ENCODE measurements around the gene CARD9.

The CARD9 gene

DNA sequence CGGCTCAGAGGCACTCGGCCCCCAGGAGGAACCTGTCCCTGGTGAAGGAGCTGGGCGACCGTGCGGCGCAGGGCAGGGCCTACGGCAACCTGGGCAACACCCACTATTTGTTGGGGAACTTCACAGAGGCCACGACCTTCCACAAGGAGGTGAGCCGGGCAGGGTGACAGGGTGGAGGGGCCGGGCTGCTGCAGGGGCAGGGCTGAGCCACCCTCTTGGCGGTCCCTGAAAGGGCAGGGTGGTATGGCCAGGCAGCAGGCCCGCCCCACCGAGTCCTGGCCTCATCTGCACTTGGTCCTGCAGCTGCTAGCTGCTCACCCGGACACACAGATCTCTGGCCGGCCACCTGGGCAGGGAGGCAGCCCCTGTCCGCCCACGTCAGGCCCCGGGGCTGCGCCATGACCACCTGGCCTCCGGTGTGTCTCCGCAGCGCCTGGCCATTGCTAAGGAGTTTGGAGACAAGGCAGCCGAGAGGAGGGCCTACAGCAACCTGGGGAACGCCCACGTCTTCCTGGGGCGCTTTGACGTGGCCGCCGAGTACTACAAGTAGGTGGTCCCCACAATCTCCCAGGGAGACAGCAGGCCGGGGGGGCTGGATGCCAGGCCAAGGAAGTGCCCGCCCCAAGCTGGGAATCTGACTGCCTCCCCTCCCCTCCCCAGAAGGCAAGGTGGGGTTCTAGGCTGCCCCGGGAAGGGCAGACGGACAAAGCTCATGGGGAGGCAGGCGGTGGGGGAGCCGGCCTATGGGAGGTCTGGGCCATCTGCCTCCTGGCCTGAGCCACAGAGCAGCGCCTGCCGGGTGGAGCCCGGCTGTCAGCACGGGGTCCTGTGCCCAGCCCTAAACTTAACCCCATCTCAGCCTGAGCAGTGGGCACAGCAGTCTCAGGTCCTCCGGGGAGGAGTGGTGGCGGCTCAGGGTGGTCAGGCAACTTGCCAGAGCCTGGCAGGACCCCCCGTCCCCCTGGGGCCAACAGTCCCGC, 35.8 kb downstream of the CARD9 start:
- DNase-seq (ENCODE audit: insufficient read length, low spot score) (no peak), FAIRE-seq (no peak)

DNA sequence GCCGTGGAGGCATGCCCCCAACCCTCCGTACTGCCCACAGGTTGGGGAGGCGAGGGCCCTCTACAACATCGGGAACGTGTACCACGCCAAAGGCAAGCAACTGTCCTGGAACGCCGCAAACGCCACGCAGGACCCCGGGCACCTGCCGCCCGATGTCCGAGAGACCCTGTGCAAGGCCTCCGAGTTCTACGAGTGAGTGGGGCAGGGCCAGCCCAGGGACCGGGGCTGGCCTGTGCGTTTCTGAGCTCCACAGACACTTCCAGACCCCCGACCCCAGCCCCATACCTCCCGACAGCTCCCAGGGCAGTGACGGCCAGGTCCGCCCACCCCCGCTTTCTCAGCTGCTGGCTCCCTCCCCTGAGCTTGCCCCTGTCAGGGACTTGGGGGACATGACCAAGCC, 36.6 kb downstream of the CARD9 start:
- DNase-seq (ENCODE audit: insufficient read length, low spot score) (no peak), FAIRE-seq (no peak)

GRCh38 chr9:136336156-136336870, 37.2 kb downstream of the CARD9 start:
- FAIRE-seq (no peak), DNase-seq (ENCODE audit: insufficient read length, low spot score) (no peak)

GRCh38 chr9:136335296-136336155, 37.9 kb downstream of the CARD9 start:
- DNase-seq (ENCODE audit: insufficient read length, low spot score) (no peak), FAIRE-seq (no peak)

GRCh38 chr9:136334541-136334940, 38.9 kb downstream of the CARD9 start:
- DNase-seq (ENCODE audit: insufficient read length, low spot score), result no peak
- no peak for FAIRE-seq

- FAIRE-seq (no peak), DNase-seq (ENCODE audit: insufficient read length, low spot score) (no peak)
Measured at GRCh38 chr9:136333486-136333885, 40.0 kb downstream of the CARD9 start.

DNA sequence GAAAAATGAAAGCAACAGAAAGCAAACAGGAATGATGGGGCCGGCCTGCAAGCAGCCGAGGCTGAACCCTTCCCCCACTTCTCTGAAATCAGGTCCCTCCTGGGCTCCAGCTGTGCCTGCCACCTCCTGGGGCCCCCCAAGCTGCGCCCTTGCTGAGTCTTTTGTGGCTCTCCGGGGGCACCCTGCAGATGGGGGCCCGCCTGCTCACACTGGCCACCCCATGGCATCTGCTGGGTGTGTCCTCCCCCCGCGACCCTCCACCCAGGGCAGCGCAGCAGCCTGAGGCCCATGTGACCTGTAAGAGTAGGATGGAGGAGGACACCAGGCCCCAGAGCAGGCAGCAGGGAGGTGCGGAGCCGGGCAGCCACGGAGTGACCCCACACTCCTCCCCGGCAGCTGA, 40.4 kb downstream of the CARD9 start:
- DNase-seq (ENCODE audit: insufficient read length, low spot score) (no peak), FAIRE-seq (no peak)

- no peak for FAIRE-seq
- no peak for DNase-seq (ENCODE audit: insufficient read length, low spot score)
Measured at GRCh38 chr9:136332482-136332983, 40.9 kb downstream of the CARD9 start.

DNA sequence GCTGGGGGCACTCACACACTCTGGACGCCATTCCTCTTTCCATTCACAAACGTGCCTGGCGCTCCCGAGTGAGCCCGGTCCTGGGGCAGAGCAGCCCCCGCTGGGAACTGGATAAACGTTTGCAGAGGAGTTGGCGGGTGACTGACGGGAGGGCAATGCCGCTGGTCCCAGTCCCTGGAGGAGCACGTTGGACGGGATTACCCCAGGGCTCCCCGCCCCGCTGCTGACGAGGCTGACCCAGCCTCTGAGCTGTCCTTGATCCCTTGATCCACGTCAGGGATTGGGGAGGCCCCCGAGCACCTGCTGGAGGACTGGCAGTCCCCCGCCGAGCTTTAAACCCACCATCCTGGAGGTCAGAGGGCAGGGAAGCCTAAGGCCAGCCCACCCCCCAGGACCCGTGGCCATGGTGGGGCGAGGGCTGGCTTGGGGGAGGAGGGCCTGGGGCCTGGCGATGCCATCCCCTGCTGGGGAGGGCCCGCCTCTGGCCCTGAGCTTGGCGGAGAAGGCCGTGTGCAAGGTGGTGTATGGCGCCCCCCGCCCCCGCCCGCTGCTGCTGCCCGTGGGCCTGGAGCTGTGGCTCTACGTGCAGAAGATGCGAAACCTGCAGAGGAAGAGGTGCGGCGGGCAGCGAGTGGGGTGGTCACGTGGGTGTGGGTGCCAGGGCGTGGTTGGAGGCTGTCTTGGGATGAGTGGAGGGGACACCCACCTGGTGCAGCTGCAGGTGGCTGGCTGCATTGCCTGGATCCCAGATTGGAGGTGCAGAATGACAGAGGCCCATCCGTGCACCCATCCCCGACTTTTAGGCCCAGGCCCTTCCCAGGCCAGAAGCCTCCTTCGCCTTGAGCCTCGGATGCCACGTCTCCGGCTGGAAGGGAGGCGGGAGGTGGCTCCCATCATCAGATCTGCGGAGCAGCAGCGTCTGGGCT, 41.6 kb downstream of the CARD9 start:
- DNase-seq (ENCODE audit: insufficient read length, low spot score), result no peak
- no peak for FAIRE-seq

GRCh38 chr9:136331030-136331429, 42.4 kb downstream of the CARD9 start:
- FAIRE-seq (no peak), DNase-seq (ENCODE audit: insufficient read length, low spot score) (no peak)

DNA sequence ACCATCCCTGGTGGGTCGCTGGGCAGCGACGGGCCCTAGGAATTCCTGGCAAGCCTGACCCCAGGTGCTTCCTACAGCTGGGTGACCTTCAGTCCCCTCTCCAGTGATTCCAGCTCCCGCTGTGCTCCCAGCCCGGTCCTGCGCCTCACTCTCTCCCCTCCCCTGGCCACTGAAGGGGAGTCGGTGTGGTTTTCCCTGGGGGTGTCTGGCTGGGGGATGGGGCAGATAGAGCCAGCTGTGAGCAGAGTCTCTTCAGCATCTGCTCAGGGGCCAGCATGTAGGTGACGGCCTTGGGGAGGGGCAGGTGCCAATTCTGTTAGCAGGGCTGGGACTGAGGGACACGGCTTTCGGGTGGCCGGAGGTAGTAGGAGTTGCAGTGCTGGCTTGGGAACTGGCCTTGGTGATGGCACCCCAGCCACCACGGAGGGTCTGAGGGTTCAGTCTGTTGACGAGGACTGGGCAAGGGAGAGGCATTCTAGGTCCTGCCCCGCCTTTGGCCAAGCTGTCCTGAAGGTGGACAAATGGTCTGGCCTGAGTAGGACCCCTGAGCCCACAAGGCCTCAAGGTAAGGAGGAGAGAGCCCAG, 43.0 kb downstream of the CARD9 start:
- FAIRE-seq (no peak), DNase-seq (ENCODE audit: insufficient read length, low spot score) (no peak)

DNA sequence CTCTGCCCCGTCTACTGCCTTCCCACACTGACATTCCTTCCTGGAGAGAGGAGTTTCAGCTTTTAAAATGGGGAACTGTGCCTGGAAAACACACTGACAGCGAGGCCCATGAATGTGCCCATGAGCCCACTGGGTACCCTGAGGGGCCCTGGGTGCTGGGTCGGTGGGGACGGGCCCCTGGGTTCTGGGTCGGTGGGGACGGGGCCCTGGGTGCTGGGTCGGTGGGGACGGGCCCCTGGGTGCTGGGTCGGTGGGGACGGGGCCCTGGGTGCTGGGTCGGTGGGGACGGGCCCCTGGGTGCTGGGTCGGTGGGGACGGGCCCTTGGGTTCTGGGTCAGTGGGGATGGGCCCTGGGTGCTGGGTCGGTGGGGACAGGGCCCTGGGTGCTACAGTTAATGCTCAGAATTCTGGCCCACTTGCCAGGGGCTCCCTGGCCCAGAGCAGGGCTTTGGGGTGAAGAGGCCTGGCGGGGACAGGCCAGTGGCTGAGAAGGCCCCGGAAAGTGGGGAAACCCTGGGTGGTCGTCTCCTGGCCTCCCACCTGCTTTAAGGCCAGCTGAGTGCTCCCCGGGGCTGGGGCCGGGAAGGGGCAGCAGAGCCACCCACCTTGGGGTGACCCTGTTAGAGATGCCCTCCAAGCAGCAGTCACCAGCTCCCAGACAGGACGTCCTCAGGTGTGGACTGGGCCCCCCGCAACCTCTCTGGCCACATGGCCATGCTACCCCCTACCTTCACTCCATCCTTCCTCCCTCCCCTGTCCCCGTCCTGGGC, 43.6 kb downstream of the CARD9 start:
- DNase-seq (ENCODE audit: insufficient read length, low spot score) (no peak), FAIRE-seq (no peak)

GRCh38 chr9:136329211-136329627, 44.2 kb downstream of the CARD9 start:
- no peak for DNase-seq (ENCODE audit: insufficient read length, low spot score)
- FAIRE-seq, result no peak

DNA sequence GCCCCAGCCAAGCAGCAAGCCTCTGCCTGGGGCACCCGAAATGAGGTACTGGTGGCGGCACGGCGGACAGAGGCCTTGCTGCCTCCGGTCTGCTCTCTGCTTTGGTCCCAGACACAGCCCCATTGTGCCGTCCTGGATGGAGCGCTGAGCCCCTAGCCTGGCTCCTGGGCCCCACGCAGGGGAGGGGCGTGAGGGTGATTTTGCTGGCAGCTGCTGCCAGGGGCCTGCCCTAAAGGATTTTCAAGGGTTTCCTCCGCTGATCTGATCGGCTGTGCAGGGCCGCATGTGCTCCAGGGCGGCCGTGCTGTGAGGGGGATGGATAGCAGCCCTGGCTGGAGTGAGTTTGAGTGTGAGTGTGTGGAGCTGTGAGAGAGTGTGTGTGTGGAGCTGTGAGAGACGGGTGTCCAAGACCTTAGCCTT, 44.8 kb downstream of the CARD9 start:
- DNase-seq (ENCODE audit: insufficient read length, low spot score) (no peak), FAIRE-seq (no peak)

- no peak for DNase-seq (ENCODE audit: insufficient read length, low spot score)
- FAIRE-seq, result no peak
Measured at GRCh38 chr9:136328011-136328621, 45.4 kb downstream of the CARD9 start.

DNA sequence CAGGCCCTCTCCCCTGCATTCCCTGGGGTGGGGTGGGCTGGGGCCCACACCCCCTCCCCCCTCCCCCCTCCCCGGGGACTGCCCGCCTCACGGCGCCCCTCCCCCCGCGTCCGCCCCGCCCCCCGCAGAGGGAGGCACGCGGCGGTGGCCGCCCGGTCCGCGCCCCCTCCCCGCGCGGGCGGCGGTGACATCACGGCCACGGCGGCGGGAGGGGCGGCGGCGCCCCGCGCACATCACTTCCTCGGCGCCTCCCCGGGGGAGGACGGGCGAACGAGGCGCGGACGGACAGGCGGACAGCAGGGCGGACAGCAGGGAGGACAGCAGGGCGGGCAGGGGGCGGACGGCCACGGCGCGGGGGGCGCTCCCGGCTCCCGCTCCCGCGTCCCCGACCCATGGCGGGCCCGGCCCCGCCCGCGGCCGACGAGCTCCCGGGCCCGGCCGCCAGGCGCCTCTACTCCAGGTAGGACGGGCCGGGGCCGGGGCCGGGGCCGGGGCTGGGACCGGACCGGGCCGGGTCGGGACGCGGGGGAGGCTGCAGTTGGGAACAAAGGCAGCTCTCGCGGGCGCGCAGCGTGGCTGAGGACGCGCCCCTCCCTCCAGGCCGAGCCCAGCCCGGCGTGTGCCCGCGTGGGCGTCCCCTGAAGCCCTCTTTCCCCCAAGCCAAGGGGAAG, 46.0 kb downstream of the CARD9 start, which contains the start of gene GPSM1:
TSS of gene GPSM1 (plus strand) at position 236 of the 671 bp plus-strand sequence. CDS start at position 393, 157 bp downstream.
- FAIRE-seq, result peak; percentile 93
- peak; percentile 49 for DNase-seq (ENCODE audit: insufficient read length, low spot score)

DNA sequence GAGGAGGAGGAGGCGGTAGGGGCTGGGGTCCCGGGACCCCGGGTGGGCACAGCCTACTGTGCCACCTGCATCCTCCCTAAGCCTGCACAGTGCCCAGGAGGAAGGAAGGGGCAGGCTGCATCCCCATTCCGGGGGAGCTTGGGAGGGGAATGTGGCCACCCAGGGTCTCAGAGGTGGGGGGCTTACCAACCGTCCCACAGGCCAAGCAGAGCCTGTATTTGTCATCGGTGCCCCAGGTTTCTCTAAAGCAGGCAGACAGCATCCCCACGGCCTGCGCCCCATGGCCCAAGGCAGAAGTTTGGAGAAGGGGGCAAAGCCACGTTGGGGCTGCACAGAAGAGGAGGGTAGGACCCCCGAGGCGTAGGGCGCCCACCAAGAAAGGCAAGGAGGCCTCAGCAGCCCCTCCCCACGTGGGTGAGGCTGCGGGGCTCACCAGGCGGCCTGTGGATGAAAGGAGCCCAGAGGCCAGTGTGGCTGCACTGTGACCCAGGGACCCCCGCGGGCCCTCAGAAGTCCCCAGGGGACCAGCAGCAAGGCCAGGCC, 46.6 kb downstream of the CARD9 start:
- no peak for FAIRE-seq
- no peak for DNase-seq (ENCODE audit: insufficient read length, low spot score)

All from HTR-8/SVneo (cell line).